H1 (cell line): Measurements from ENCODE around the gene TEX36. TPM values are rescaled to one million over a fixed set of nuclear protein-coding genes. Genes with fewer than 3 reads are reported as not detected.

Experiments used
- CTCF ChIA-PET: fragments of 300-600 bp; sonication (Branson Sonifier 250); formaldehyde crosslinking; loops from one replicate; lab custom pipeline; 2021; ENCODE audit not compliant: partially characterized antibody; lab: Charles Lee
- POLR2A ChIA-PET: fragments of 300-600 bp; sonication (Branson Sonifier 250); formaldehyde crosslinking; loops from one replicate; lab custom pipeline; 2021; ENCODE audit warnings: inconsistent platforms; ENCODE audit not compliant: partially characterized antibody; lab: Charles Lee
- DNase-seq, 2 experiments: peaks; one replicate each; pipeline versions ENCODE4 v3.0.0 to v3.0.0-alpha.2; 2010 to 2022; ENCODE audit warnings: low spot score in 2 of 2, low read depth in 1 of 2, mixed read lengths in 1 of 2
- FAIRE-seq: peaks from 2 replicates; lab custom pipeline; 2011; peaks lifted over from hg19 to GRCh38; lab: Jason Lieb, UNC
- H2AFZ ChIP-seq: 2 replicates; pipeline ENCODE4 v1.8.1; 2012; ENCODE audit warnings: low read length, inconsistent platforms
- H2AK5ac ChIP-seq: 2 replicates; pipeline ENCODE4 v1.6.1; 2013; ENCODE audit warnings: low read depth, low read length
- H2BK120ac ChIP-seq: replicated peaks from 2 replicates; pipeline ENCODE3; 2013; ENCODE audit warnings: low read depth, low read length, inconsistent platforms
- H2BK12ac ChIP-seq: 2 replicates; pipeline ENCODE4 v1.6.1; 2013; ENCODE audit warnings: low read depth, low read length
- H2BK15ac ChIP-seq: 2 replicates; pipeline ENCODE4 v1.6.1; 2013; ENCODE audit warnings: low read length
- H2BK20ac ChIP-seq: 2 replicates; pipeline ENCODE4 v1.6.1; 2013; ENCODE audit warnings: low read length
- H2BK5ac ChIP-seq: 2 replicates; pipeline ENCODE4 v1.6.1; 2013; ENCODE audit warnings: low read depth, low read length
- H3K14ac ChIP-seq: 2 replicates; pipeline ENCODE4 v1.6.1; 2013; ENCODE audit warnings: inconsistent platforms; ENCODE audit not compliant: insufficient read length
- H3K18ac ChIP-seq: 2 replicates; pipeline ENCODE4 v1.6.1; 2013; ENCODE audit warnings: low read length; ENCODE audit errors: extremely low read depth
- H3K23ac ChIP-seq: 2 replicates; pipeline ENCODE4 v1.6.1; 2013; ENCODE audit warnings: inconsistent platforms; ENCODE audit not compliant: insufficient read length
- H3K23me2 ChIP-seq: 2 replicates; pipeline ENCODE4 v1.6.1; 2013; ENCODE audit warnings: low read depth, low read length
- H3K27ac ChIP-seq: 2 replicates; pipeline ENCODE4 v1.6.1; 2011; ENCODE audit warnings: low read depth, low read length, inconsistent platforms
- H3K27me3 ChIP-seq, 4 experiments: replicated peaks in 1 of 4; 1 replicate in 1 of 4; 2 replicates in 3 of 4; pipeline versions ENCODE4 v1.6.1 to v1.8.1; 2011 to 2013; ENCODE audit warnings: low read length in 3 of 4, mild to moderate bottlenecking in 3 of 4, inconsistent platforms in 2 of 4, mixed read lengths in 2 of 4, moderate library complexity in 1 of 4; ENCODE audit not compliant: control insufficient read depth in 3 of 4, insufficient read depth in 3 of 4; ENCODE audit errors: extremely low read depth in 1 of 4
- H3K36me3 ChIP-seq, 4 experiments: 2 replicates each; pipeline versions ENCODE4 v1.6.1 to v1.8.1; 2011 to 2013; ENCODE audit warnings: mild to moderate bottlenecking in 4 of 4, low read length in 3 of 4, moderate library complexity in 2 of 4, control low read depth in 1 of 4, inconsistent platforms in 1 of 4; ENCODE audit not compliant: insufficient read depth in 4 of 4, control insufficient read depth in 2 of 4
- H3K4ac ChIP-seq: replicated peaks from 2 replicates; pipeline ENCODE3; 2013; ENCODE audit warnings: low read length, low read depth, mixed read lengths, inconsistent platforms; ENCODE audit not compliant: insufficient read length
- H3K4me1 ChIP-seq, 4 experiments: replicated peaks in 1 of 4; 1 replicate in 1 of 4; 2 replicates in 3 of 4; pipeline versions ENCODE4 v1.6.1 to v1.8.1; 2011 to 2013; ENCODE audit warnings: low read length in 3 of 4, inconsistent platforms in 2 of 4, mixed read lengths in 1 of 4; ENCODE audit not compliant: insufficient read depth in 4 of 4, control insufficient read depth in 3 of 4
- H3K4me2 ChIP-seq, 2 experiments: 2 replicates each; pipeline versions ENCODE4 v1.6.1 to v1.8.1; 2011 to 2013; ENCODE audit warnings: low read depth in 2 of 2, low read length in 2 of 2, control low read depth in 1 of 2, inconsistent platforms in 1 of 2, mild to moderate bottlenecking in 1 of 2; ENCODE audit not compliant: insufficient read depth in 1 of 2
- H3K4me3 ChIP-seq, 4 experiments: fragments of 200-600, 300-600 bp in 1 of 4; sonication (generic), shearing (Covaris generic), sonication (Bioruptor Twin) in 1 of 4; 2 replicates each; pipeline versions ENCODE4 v1.5.1 to v1.8.1; 2011 to 2016; ENCODE audit warnings: low read length in 4 of 4, low read depth in 3 of 4, control low read depth in 2 of 4, inconsistent platforms in 2 of 4, mild to moderate bottlenecking in 2 of 4, mixed read lengths in 1 of 4, moderate library complexity in 1 of 4; ENCODE audit not compliant: insufficient read depth in 2 of 4; ENCODE audit errors: extremely low read depth in 1 of 4
- H3K56ac ChIP-seq: replicated peaks from 2 replicates; pipeline ENCODE3; 2013; ENCODE audit warnings: low read depth, mild to moderate bottlenecking, mixed read lengths, low read length, inconsistent platforms; ENCODE audit not compliant: insufficient read length
- H3K79me1 ChIP-seq: 2 replicates; pipeline ENCODE4 v1.6.1; 2013; ENCODE audit warnings: low read depth, low read length, control low read depth
- H3K79me2 ChIP-seq, 2 experiments: 2 replicates each; pipeline versions ENCODE4 v1.6.1 to v1.8.1; 2012 to 2013; ENCODE audit warnings: low read length in 2 of 2, mild to moderate bottlenecking in 2 of 2, inconsistent platforms in 1 of 2; ENCODE audit not compliant: insufficient read depth in 2 of 2, control insufficient read depth in 1 of 2
- H3K9ac ChIP-seq, 4 experiments: replicated peaks in 1 of 4; 1 replicate in 1 of 4; 2 replicates in 3 of 4; pipeline versions ENCODE4 v1.6.1 to v1.8.1; 2011 to 2013; ENCODE audit warnings: low read depth in 3 of 4, low read length in 3 of 4, control low read depth in 2 of 4, mild to moderate bottlenecking in 2 of 4, moderate library complexity in 2 of 4, inconsistent platforms in 1 of 4; ENCODE audit errors: extremely low read depth in 1 of 4
- H3K9me3 ChIP-seq, 2 experiments: 2 replicates each; pipeline versions ENCODE4 v1.6.1 to v1.8.1; 2012 to 2013; ENCODE audit warnings: mild to moderate bottlenecking in 2 of 2, moderate library complexity in 2 of 2, control low read depth in 1 of 2, inconsistent platforms in 1 of 2, low read depth in 1 of 2, low read length in 1 of 2, mixed read lengths in 1 of 2; ENCODE audit not compliant: insufficient read depth in 2 of 2
- H4K20me1 ChIP-seq, 2 experiments: replicated peaks in 1 of 2; 2 replicates each; pipeline versions ENCODE3 to v1.8.1; 2011 to 2013; ENCODE audit warnings: inconsistent platforms in 2 of 2, low read length in 2 of 2, mild to moderate bottlenecking in 1 of 2; ENCODE audit not compliant: insufficient read depth in 2 of 2, control insufficient read depth in 1 of 2
- H4K5ac ChIP-seq: 2 replicates; pipeline ENCODE4 v1.6.1; 2013; ENCODE audit warnings: low read length, low read depth, mixed read lengths, inconsistent platforms; ENCODE audit not compliant: insufficient read length
- H4K8ac ChIP-seq: 2 replicates; pipeline ENCODE4 v1.8.0; 2013; ENCODE audit warnings: mild to moderate bottlenecking, moderate library complexity, low read length, inconsistent platforms; ENCODE audit not compliant: insufficient read depth; ENCODE audit errors: extremely low read depth
- H4K91ac ChIP-seq: replicated peaks from 2 replicates; pipeline ENCODE3; 2013; ENCODE audit warnings: low read length, mixed read lengths, inconsistent platforms; ENCODE audit not compliant: insufficient read length
- CEBPB ChIP-seq: IDR thresholded peaks from 2 replicates; pipeline ENCODE4 v1.6.1; 2012; ENCODE audit warnings: low read depth, low read length
- EP300 ChIP-seq, 2 experiments: IDR thresholded peaks; 1 replicate in 1 of 2; 2 replicates in 1 of 2; pipeline ENCODE4 v1.6.1; 2011 to 2012; ENCODE audit warnings: low read depth in 2 of 2, low read length in 2 of 2, mild to moderate bottlenecking in 2 of 2, borderline replicate concordance in 1 of 2, inconsistent platforms in 1 of 2, moderate library complexity in 1 of 2
- RAD21 ChIP-seq, 2 experiments: IDR thresholded peaks in 1 of 2; conservative IDR thresholded peaks in 1 of 2; 2 replicates each; pipeline ENCODE4 v1.6.1; 2011; ENCODE audit warnings: low read depth in 2 of 2, low read length in 2 of 2, improper control_type of control experiment in 1 of 2, inconsistent platforms in 1 of 2, mild to moderate bottlenecking in 1 of 2, moderate library complexity in 1 of 2
- WGBS, 2 experiments: shearing (Covaris generic) in 1 of 2; methylation state at CpG; one replicate each; pipeline versions ENCODE4 v1.1.6 to v1.1.7; 2013 to 2015; ENCODE audit warnings: low lambda C conversion rate in 2 of 2, mixed read lengths in 2 of 2, inconsistent platforms in 1 of 2, low coverage in 1 of 2, missing lambda C conversion rate in 1 of 2; ENCODE audit not compliant: insufficient replicate concordance in 2 of 2, insufficient coverage in 1 of 2, insufficient read length in 1 of 2; ENCODE audit errors: extremely low coverage in 1 of 2, missing lambda C conversion rate in 1 of 2; 5-methylcytosine and 5-hydroxymethylcytosine counted together
- polyA plus RNA-seq, 7 experiments: library from polyadenylated mRNA; depleted of rRNA in 3 of 7; stranded (reverse) in 5 of 7; unstranded in 2 of 7; fragments of >200 nt in 5 of 7; fragments of 200-250 nt in 2 of 7; gene quantifications; 1 replicate in 5 of 7; 2 replicates in 1 of 7; 4 replicates in 1 of 7; pipeline versions ENCODE4 v1.2.1 to v1.2.3, GENCODE V29; 2011 to 2013; ENCODE audit warnings: missing spikeins in 2 of 7, mixed read lengths in 2 of 7
- total RNA-seq: library from RNA; stranded (reverse); fragmentation: NEBNext Ultra II Directional; extraction: Animal tissue kit (Norgen Biotek cat#: 25700); gene quantifications from 2 replicates; pipeline ENCODE4 v1.2.1, GENCODE V29; 2021

TEX36 gene
- total and polyA plus RNA-seq, 2 of the 8 experiments (the other 6 are each of a cell fraction or from before 2014, with no cell fraction given) = not detected

DNA sequence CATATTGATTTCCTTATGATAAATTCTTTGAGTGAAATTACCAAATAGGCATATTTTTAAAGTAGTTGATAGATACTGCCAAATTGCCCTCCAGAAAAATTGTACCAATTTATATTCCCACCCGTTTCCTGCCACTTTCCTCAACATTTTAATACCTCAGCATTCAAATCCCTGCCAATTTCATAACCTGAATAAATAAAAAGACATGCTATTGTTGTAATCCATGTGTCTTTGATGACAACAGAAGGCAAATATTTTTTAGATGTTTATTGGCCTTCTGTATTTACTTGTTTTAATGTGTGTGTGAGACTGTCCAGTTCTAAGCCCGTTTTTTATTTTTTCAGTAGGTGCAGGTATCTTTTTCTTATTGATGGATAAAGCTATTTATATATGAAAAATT lies 71.7 kb downstream of the TEX36 start:
- Histone ChIP-seq H3K18ac (no peak overlapping the region), H4K20me1 (no peaks in the 10 kb centered on the region), H2BK15ac (no peak overlapping the region), H3K4me1 (no peaks in the 10 kb centered on the region), H3K9me3 (no peaks in the 10 kb centered on the region), H3K27ac (no peak overlapping the region), H3K9ac (no peak overlapping the region), H3K23me2 (no peaks in the 10 kb centered on the region), H4K5ac (no peak overlapping the region), H3K4me2 (no peak overlapping the region), H3K27me3 (no peaks in the 10 kb centered on the region), H3K4ac (no peak overlapping the region), H2BK120ac (no peak overlapping the region), H3K79me2 (no peaks in the 10 kb centered on the region), H3K36me3 (no peaks in the 10 kb centered on the region), H2AK5ac (no peak overlapping the region), H2BK20ac (no peak overlapping the region), H2AFZ (no peak overlapping the region), H3K56ac (no peak overlapping the region), H3K14ac (no peak overlapping the region), H3K23ac (no peak overlapping the region), H3K4me3 (no peak overlapping the region), H4K8ac (no peak overlapping the region), H3K79me1 (no peaks in the 10 kb centered on the region; the same call in 1 of the 2 replicates), H4K91ac (no peak overlapping the region), H2BK5ac (no peak overlapping the region), H2BK12ac (no peak overlapping the region)
- no peak for TF ChIP-seq RAD21 (IDR thresholded peaks at IDR 0.05 in 1 of 2, conservative IDR thresholded peaks at IDR 0.05 in 1 of 2; ENCODE audit: low read depth in 2 of 2, low read length in 2 of 2)
- TF ChIP-seq CEBPB = no peak
- no peak for TF ChIP-seq EP300 (IDR thresholded peaks at IDR 0.05; ENCODE audit: borderline replicate concordance in 1 of 2, low read depth in 2 of 2, low read length in 2 of 2)
- WGBS, 2 experiments = 88% methylated on average over 2 of the region's 2 CpGs; no CpG with 5 or more reads in 1 of the 2 experiments
- FAIRE-seq (no peak), DNase-seq (no peak)
- ChIA-PET POLR2A (no interaction called here), CTCF (no interaction called here)
